Left hindlimb (tissue), 1 donor: Measurements from ENCODE around the gene RALGPS1.

Source experiments
- DNase-seq: peaks from one replicate; pipeline ENCODE4 v3.0.0-alpha.2; 2018

Gene RALGPS1

GRCh38 chr9:127198587-127198986, 284.0 kb downstream of the RALGPS1 start:
- DNase-seq = no peak

GRCh38 chr9:127199001-127199791, 284.6 kb downstream of the RALGPS1 start:
- peak; percentile 86 for DNase-seq

GRCh38 chr9:127200106-127200862, 285.7 kb downstream of the RALGPS1 start:
- no peak for DNase-seq

- no peak for DNase-seq
These were observed 286.5 kb downstream of the RALGPS1 start for GRCh38 chr9:127201071-127201541.

GRCh38 chr9:127201731-127202130, 287.1 kb downstream of the RALGPS1 start:
- no peak for DNase-seq

- DNase-seq = no peak
These were observed 288.0 kb downstream of the RALGPS1 start for GRCh38 chr9:127202461-127203169.

GRCh38 chr9:127203681-127204327, 289.2 kb downstream of the RALGPS1 start:
- DNase-seq = no peak

GRCh38 chr9:127204771-127205470, 290.3 kb downstream of the RALGPS1 start:
- DNase-seq = no peak

- no peak for DNase-seq
These were observed 291.4 kb downstream of the RALGPS1 start for GRCh38 chr9:127205952-127206351.

- DNase-seq = no peak
These were observed 292.1 kb downstream of the RALGPS1 start for GRCh38 chr9:127206666-127207065.

GRCh38 chr9:127207734-127208410, 293.3 kb downstream of the RALGPS1 start:
- no peak for DNase-seq

GRCh38 chr9:127208416-127208815, 293.8 kb downstream of the RALGPS1 start:
- no peak for DNase-seq

GRCh38 chr9:127209220-127209619, 294.6 kb downstream of the RALGPS1 start:
- no peak for DNase-seq

- DNase-seq = no peak
These were observed 295.5 kb downstream of the RALGPS1 start for GRCh38 chr9:127209948-127210640.

- DNase-seq = peak; percentile 12
These were observed 296.5 kb downstream of the RALGPS1 start for GRCh38 chr9:127210851-127211730.

- DNase-seq = peak; percentile 8
These were observed 297.4 kb downstream of the RALGPS1 start for GRCh38 chr9:127211983-127212382.

- DNase-seq = peak; percentile 4
These were observed 297.9 kb downstream of the RALGPS1 start for GRCh38 chr9:127212453-127212852.

- peak; percentile 26 for DNase-seq
These were observed 299.3 kb downstream of the RALGPS1 start for GRCh38 chr9:127213859-127214258.

GRCh38 chr9:127214421-127215267, 300.1 kb downstream of the RALGPS1 start:
- peak; percentile 42 for DNase-seq
